IMR-90 (cell line): ENCODE results near the gene PRKRIP1.

Experiments used
- MAZ ChIP-seq: IDR thresholded peaks from 2 replicates; pipeline ENCODE4 v1.6.1; 2012; ENCODE audit warnings: low read depth, mild to moderate bottlenecking, low read length, improper control_type of control experiment, moderate library complexity, borderline replicate concordance
- POLR2A ChIP-seq: IDR thresholded peaks from 2 replicates; pipeline ENCODE4 v1.6.1; 2012; ENCODE audit warnings: mild to moderate bottlenecking, low read depth, low read length
- TF ChIP-seq, protein P1 (sequence below): conservative IDR thresholded peaks from 2 replicates; pipeline ENCODE4 v1.5.1; 2012; ENCODE audit warnings: mild to moderate bottlenecking, low read depth, low read length, improper control_type of control experiment

DNA sequence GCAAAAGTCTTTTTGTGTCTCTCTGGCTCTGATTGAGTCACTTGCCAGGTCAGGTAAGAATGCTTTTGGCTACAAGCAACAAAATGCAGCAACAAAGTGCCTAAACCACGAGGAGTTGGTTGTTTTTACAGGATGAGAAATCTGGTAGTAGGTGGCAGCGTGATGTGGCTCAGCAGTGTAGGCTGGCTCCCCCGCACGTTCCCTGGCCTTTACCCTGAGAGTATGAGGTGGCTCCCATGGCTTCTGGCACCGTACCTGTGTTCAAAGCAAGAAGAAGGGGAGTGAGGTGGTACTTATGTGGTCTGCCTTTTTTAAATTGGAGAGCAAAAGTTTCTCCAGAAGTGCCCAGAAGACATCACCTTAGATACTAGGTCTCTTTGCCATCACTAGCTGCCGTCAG is 11.7 kb downstream of the PRKRIP1 start:
- TF ChIP-seq, protein P1, sequence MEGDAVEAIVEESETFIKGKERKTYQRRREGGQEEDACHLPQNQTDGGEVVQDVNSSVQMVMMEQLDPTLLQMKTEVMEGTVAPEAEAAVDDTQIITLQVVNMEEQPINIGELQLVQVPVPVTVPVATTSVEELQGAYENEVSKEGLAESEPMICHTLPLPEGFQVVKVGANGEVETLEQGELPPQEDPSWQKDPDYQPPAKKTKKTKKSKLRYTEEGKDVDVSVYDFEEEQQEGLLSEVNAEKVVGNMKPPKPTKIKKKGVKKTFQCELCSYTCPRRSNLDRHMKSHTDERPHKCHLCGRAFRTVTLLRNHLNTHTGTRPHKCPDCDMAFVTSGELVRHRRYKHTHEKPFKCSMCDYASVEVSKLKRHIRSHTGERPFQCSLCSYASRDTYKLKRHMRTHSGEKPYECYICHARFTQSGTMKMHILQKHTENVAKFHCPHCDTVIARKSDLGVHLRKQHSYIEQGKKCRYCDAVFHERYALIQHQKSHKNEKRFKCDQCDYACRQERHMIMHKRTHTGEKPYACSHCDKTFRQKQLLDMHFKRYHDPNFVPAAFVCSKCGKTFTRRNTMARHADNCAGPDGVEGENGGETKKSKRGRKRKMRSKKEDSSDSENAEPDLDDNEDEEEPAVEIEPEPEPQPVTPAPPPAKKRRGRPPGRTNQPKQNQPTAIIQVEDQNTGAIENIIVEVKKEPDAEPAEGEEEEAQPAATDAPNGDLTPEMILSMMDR: no peak
- no peak for TF ChIP-seq MAZ
- no peak for TF ChIP-seq POLR2A
